Measurements from ENCODE around the gene CCDC32. TPM values are rescaled to one million over a fixed set of nuclear protein-coding genes. Genes with fewer than 3 reads are reported as not detected.

Gene CCDC32
- total and polyA plus RNA-seq, 2 donors (not counting 1 experiment from before 2014, with no cell fraction given): 29.5 to 76.6 TPM

GRCh38 chr15:40558952-40559742 is 5.7 kb downstream of the CCDC32 start:
- Histone ChIP-seq H3K4me1 (ENCODE audit: control insufficient read depth in 2 of 2, insufficient read depth in 2 of 2, low read length in 2 of 2) (peaks cover 93 to 95% of the 10 kb centered on the region in 2 donors), H3K9ac (ENCODE audit: low read length) (peak overlapping the region; percentile 40), H3K27me3 (replicated peaks in 1 of 4; ENCODE audit: control extremely low read depth in 1 of 4, control insufficient read depth in 3 of 4, insufficient read depth in 4 of 4, low read length in 3 of 4) (no peaks in the 10 kb centered on the region), H4K20me1 (ENCODE audit: control insufficient read depth, insufficient read depth, low read length, poor library complexity, severe bottlenecking) (peaks cover 12% of the 10 kb centered on the region), H3K36me3 (replicated peaks in 1 of 2; ENCODE audit: control extremely low read depth in 1 of 2, control insufficient read depth in 1 of 2, extremely low read depth in 1 of 2, insufficient read depth in 2 of 2, low read length in 1 of 2) (peaks cover 11 to 47% of the 10 kb centered on the region in 2 experiments), H3K9me3 (ENCODE audit: control extremely low read depth in 1 of 3, control insufficient read depth in 2 of 3, insufficient read depth in 1 of 3, low read length in 2 of 3) (no peaks in the 10 kb centered on the region), H3K4me2 (replicated peaks; ENCODE audit: low read depth, low read length, poor library complexity, severe bottlenecking) (peak overlapping the region; percentile 64), H2AFZ (ENCODE audit: insufficient read depth, low read depth, low read length, poor library complexity, severe bottlenecking) (peak overlapping the region; percentile 30), H3K27ac (ENCODE audit: low read length in 2 of 2) (peak overlapping the region; percentile 70 to 86), H3K79me2 (ENCODE audit: control insufficient read depth, insufficient read depth, low read length) (peaks cover 92% of the 10 kb centered on the region), H3K4me3 (ENCODE audit: control extremely low read depth in 1 of 5, extremely low read depth in 1 of 5, insufficient read depth in 1 of 5, low read depth in 2 of 5, low read length in 4 of 5) (peak overlapping the region in 1 of 5 experiments; percentile 47)
- ATAC-seq (ENCODE audit: low read depth) (no peak), DNase-seq (no peak)
- TF ChIP-seq EZH2 (IDR thresholded peaks at IDR 0.05; ENCODE audit: borderline replicate concordance, insufficient read depth, low read depth, low read length, poor library complexity, severe bottlenecking): no peak
- no peak for TF ChIP-seq CTCF (IDR thresholded peaks at IDR 0.05)
- ChIA-PET CTCF (interaction anchor here (0.7 to 3.1 kb wide), 6 partner anchors 9 to 300 kb away, joined by 3 to 7 read pairs (median 4); partner anchors contain the start of gene RPUSD2), POLR2A (interaction anchor here (0.7 kb wide), 1 partner anchor 370 kb away, joined by 7 read pairs; no protein-coding TSS in a partner anchor)
- Mint-ChIP-seq H3K4me1 (peaks cover 86% of the 10 kb centered on the region), H3K27me3 (no peaks in the 10 kb centered on the region), H3K9me3 (ENCODE audit: insufficient read depth) (no peaks in the 10 kb centered on the region), H3K27ac (peak overlapping the region; percentile 99), H3K4me3 (peak overlapping the region; percentile 88)
- intact Hi-C loops (cut with micrococcal nuclease): loop anchor here (10.0 kb wide), 1 partner anchor 464 kb away; no protein-coding TSS in a partner anchor
- 86% methylated on average over 5 of the region's 6 CpGs for WGBS (ENCODE audit: insufficient coverage)
